SK-N-SH treated with all-trans-retinoic acid at 6 μM for 48 hours (cell line): Measurements from ENCODE around the gene PTDSS2.

ENCODE experiments used
- ATAC-seq: fragments of 200-7000 bp; cut with Tn5 transposase; 3 replicates; pipeline ENCODE4 v1.9.1; 2020; ENCODE audit warnings: mild to moderate bottlenecking, moderate library complexity
- ARNTL ChIP-seq: fragments of 450-650 bp; formaldehyde crosslinking; IDR thresholded peaks from 2 replicates; pipeline ENCODE4 v1.5.0; 2020; ENCODE audit warnings: low read depth, mild to moderate bottlenecking, moderate library complexity, borderline replicate concordance
- BACH2 ChIP-seq: fragments of 250-450 bp; sonication (Bioruptor Pico); IDR thresholded peaks from 2 replicates; pipeline ENCODE4 v1.9.0; 2021; ENCODE audit warnings: mild to moderate bottlenecking, borderline replicate concordance
- CSDC2 ChIP-seq: fragments of 250-450 bp; sonication (Bioruptor Pico); IDR thresholded peaks from 2 replicates; pipeline ENCODE4 v1.5.0; 2020; ENCODE audit warnings: mild to moderate bottlenecking, moderate library complexity
- ESRRG ChIP-seq: fragments of 250-450 bp; sonication (Bioruptor Pico); IDR thresholded peaks from 2 replicates; pipeline ENCODE4 v1.6.1; 2021; ENCODE audit warnings: mild to moderate bottlenecking
- GLIS3 ChIP-seq: fragments of 250-450 bp; sonication (Bioruptor Pico); IDR thresholded peaks from 2 replicates; pipeline ENCODE4 v1.5.0; 2020; ENCODE audit warnings: mild to moderate bottlenecking, moderate library complexity
- ISL1 ChIP-seq: fragments of 250-450 bp; sonication (Bioruptor Pico); IDR thresholded peaks from 2 replicates; pipeline ENCODE4 v2.1.2; 2022; ENCODE audit warnings: mild to moderate bottlenecking, moderate library complexity
- POU6F1 ChIP-seq: fragments of 250-450 bp; sonication (Bioruptor Pico); IDR thresholded peaks from 2 replicates; pipeline ENCODE4 v1.8.0; 2021; ENCODE audit warnings: low read depth, mild to moderate bottlenecking, moderate library complexity, borderline replicate concordance
- PPARA ChIP-seq: fragments of 250-450 bp; sonication (Bioruptor Pico); IDR thresholded peaks from 2 replicates; pipeline ENCODE4 v1.5.0; 2020; ENCODE audit warnings: mild to moderate bottlenecking, borderline replicate concordance
- RARB ChIP-seq: fragments of 250-450 bp; sonication (Bioruptor Pico); IDR thresholded peaks from 2 replicates; pipeline ENCODE4 v1.8.0; 2021; ENCODE audit warnings: mild to moderate bottlenecking, moderate library complexity
- SNAI2 ChIP-seq: fragments of 250-450 bp; sonication (Bioruptor Pico); IDR thresholded peaks from 2 replicates; pipeline ENCODE4 v1.5.0; 2020; ENCODE audit warnings: mild to moderate bottlenecking, moderate library complexity
- TOX ChIP-seq: fragments of 250-450 bp; sonication (Bioruptor Pico); IDR thresholded peaks from 2 replicates; pipeline ENCODE4 v1.8.0; 2021; ENCODE audit warnings: mild to moderate bottlenecking, moderate library complexity, borderline replicate concordance
- TSHZ2 ChIP-seq: fragments of 250-450 bp; sonication (Bioruptor Pico); IDR thresholded peaks from 2 replicates; pipeline ENCODE4 v1.5.0; 2020; ENCODE audit warnings: mild to moderate bottlenecking, moderate library complexity
- ZC3H10 ChIP-seq: fragments of 250-450 bp; sonication (Bioruptor Pico); IDR thresholded peaks from 2 replicates; pipeline ENCODE4 v1.5.1; 2021; ENCODE audit warnings: mild to moderate bottlenecking, moderate library complexity
- ZFP30 ChIP-seq: fragments of 450-650 bp; formaldehyde crosslinking; IDR thresholded peaks from 2 replicates; pipeline ENCODE4 v1.5.0; 2022; ENCODE audit warnings: mild to moderate bottlenecking, moderate library complexity
- ZNF565 ChIP-seq: fragments of 450-650 bp; formaldehyde crosslinking; conservative IDR thresholded peaks from 2 replicates; pipeline ENCODE4 v1.5.0; 2020; ENCODE audit warnings: low read depth, mild to moderate bottlenecking, moderate library complexity
- ZNF70 ChIP-seq: fragments of 450-650 bp; formaldehyde crosslinking; IDR thresholded peaks from 2 replicates; pipeline ENCODE4 v1.5.0; 2020; ENCODE audit warnings: mild to moderate bottlenecking, moderate library complexity
- ZNF8 ChIP-seq: fragments of 450-650 bp; formaldehyde crosslinking; IDR thresholded peaks from 2 replicates; pipeline ENCODE4 v1.5.0; 2020; ENCODE audit warnings: mild to moderate bottlenecking, moderate library complexity
- TF ChIP-seq, protein P1 (sequence below): fragments of 250-450 bp; sonication (Bioruptor Pico); IDR thresholded peaks from 2 replicates; pipeline ENCODE4 v1.8.0; 2020; ENCODE audit warnings: mild to moderate bottlenecking, moderate library complexity, borderline replicate concordance

Gene PTDSS2

GRCh38 chr11:469684-470560 lies 19.8 kb downstream of the PTDSS2 start (continued):
- no peak for TF ChIP-seq ZC3H10 (CRISPR knock-in tag)
- no peak for TF ChIP-seq ZNF565 (CRISPR knock-in tag)

DNA sequence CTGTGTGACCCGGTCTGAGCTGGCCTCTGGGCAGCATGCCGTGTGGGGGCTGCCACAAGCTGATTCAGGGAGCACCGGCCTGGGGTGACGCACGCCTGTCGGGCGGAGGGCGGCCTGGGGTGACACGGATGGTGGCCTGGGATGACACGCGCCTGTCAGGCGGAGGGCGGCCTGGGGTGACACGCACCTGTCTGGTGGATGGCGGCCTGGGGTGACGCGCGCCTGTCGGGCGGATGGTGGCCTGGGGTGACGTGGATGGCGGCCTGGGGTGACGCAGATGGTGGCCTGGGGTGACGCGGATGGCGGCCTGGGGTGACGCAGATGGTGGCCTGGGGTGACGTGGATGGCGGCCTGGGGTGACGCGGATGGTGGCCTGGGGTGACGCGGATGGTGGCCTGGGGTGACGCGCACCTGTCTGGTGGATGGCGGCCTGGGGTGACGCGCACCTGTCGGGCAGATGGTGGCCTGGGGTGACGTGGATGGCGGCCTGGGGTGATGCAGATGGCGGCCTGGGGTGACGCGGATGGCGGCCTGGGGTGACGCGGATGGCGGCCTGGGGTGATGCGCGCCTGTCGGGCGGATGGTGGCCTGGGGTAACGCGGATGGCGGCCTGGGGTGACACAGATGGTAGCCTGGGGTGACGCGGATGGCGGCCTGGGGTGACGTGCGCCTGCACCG lies 21.5 kb downstream of the PTDSS2 start:
- ATAC-seq: no peak

GRCh38 chr11:472272-472671 lies 22.2 kb downstream of the PTDSS2 start:
- TF ChIP-seq BACH2 (CRISPR knock-in tag) (no peak), GLIS3 (CRISPR knock-in tag) (no peak), POU6F1 (CRISPR knock-in tag) (no peak), ZFP30 (CRISPR knock-in tag) (no peak)
- TF ChIP-seq, all 23 proteins: peak for 0
- ATAC-seq: no peak

More for the DNA sequence above, 21.5 kb downstream of the PTDSS2 start:
- TF ChIP-seq RARB (CRISPR knock-in tag) (no peak), POU6F1 (CRISPR knock-in tag) (no peak), CSDC2 (CRISPR knock-in tag) (no peak), TOX (no peak), GLIS3 (CRISPR knock-in tag) (no peak), ZNF8 (CRISPR knock-in tag) (no peak), ARNTL (CRISPR knock-in tag) (no peak), SNAI2 (CRISPR knock-in tag) (no peak), ESRRG (no peak), PPARA (CRISPR knock-in tag) (no peak), ISL1 (CRISPR knock-in tag) (no peak), ZNF70 (CRISPR knock-in tag) (no peak), BACH2 (CRISPR knock-in tag) (no peak), ZC3H10 (CRISPR knock-in tag) (no peak), ZNF565 (CRISPR knock-in tag) (no peak)

DNA sequence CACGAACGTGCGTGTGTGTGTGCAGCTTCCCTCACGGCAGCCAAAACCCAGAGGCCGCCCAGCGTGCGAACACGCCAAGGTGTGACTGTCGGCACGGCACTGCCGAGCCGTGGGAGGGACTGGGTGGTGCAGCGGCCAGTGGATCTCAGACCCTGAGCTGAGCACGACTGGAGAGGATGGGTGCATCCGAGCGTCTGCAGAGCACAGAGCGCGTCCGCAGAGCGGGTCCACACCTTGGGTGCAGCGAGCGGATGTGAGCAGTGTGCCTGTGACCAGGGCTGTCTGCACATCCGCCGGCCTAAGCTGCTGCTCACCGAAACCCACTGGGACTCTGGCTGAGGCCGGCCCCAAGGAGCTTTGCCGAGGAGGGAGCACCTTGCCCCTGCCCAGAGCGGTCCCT lies 22.7 kb downstream of the PTDSS2 start:
- no peak for ATAC-seq
- TF ChIP-seq PPARA (CRISPR knock-in tag): no peak
- TF ChIP-seq, protein P1, sequence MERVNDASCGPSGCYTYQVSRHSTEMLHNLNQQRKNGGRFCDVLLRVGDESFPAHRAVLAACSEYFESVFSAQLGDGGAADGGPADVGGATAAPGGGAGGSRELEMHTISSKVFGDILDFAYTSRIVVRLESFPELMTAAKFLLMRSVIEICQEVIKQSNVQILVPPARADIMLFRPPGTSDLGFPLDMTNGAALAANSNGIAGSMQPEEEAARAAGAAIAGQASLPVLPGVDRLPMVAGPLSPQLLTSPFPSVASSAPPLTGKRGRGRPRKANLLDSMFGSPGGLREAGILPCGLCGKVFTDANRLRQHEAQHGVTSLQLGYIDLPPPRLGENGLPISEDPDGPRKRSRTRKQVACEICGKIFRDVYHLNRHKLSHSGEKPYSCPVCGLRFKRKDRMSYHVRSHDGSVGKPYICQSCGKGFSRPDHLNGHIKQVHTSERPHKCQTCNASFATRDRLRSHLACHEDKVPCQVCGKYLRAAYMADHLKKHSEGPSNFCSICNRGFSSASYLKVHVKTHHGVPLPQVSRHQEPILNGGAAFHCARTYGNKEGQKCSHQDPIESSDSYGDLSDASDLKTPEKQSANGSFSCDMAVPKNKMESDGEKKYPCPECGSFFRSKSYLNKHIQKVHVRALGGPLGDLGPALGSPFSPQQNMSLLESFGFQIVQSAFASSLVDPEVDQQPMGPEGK (CRISPR knock-in tag): no peak
- no peak for TF ChIP-seq ARNTL (CRISPR knock-in tag)
- no peak for TF ChIP-seq CSDC2 (CRISPR knock-in tag)
- TF ChIP-seq TSHZ2 (CRISPR knock-in tag): no peak
- TF ChIP-seq ZNF8 (CRISPR knock-in tag): no peak
